Gastroesophageal sphincter (tissue), 3 donors: ENCODE measurements around the gene LMAN1L.

ENCODE experiments used
- CTCF ChIP-seq, 4 experiments: fragments of 200-600 bp in 2 of 4; fragments of 450-650 bp in 2 of 4; sonication (generic) in 1 of 4; IDR thresholded peaks; one replicate each; pipeline ENCODE4 v1.5.1; 2017 to 2019; ENCODE audit warnings: antibody characterized with exemption in 4 of 4, mild to moderate bottlenecking in 2 of 4, moderate library complexity in 2 of 4
- POLR2A ChIP-seq, 2 donors: fragments of 450-650 bp; IDR thresholded peaks; one replicate each; pipeline ENCODE4 v1.6.1; 2017; ENCODE audit warnings: antibody characterized with exemption in 2 of 2, mild to moderate bottlenecking in 2 of 2, moderate library complexity in 1 of 2
- POLR2AphosphoS5 ChIP-seq: sonication (generic); formaldehyde crosslinking; IDR thresholded peaks from one replicate; pipeline ENCODE4 v1.6.1; 2017; ENCODE audit warnings: antibody characterized with exemption

- no peak for TF ChIP-seq CTCF (IDR thresholded peaks at IDR 0.05)
- no peak for TF ChIP-seq POLR2A (IDR thresholded peaks at IDR 0.05)
- no peak for TF ChIP-seq POLR2AphosphoS5
Observed at GRCh38 chr15:74839526-74840395, 27.1 kb downstream of the LMAN1L start.
